Measurements from ENCODE around the gene EHMT1. TPM values are rescaled to one million over a fixed set of nuclear protein-coding genes. Genes with fewer than 3 reads are reported as not detected.
A peak's percentile ranks its signal among the peaks of the same experiment; 100 is the strongest.

The EHMT1 gene
- total RNA-seq, 4 donors from 2014 or later = 77.1 to 149 (median 86.6) TPM

DNA sequence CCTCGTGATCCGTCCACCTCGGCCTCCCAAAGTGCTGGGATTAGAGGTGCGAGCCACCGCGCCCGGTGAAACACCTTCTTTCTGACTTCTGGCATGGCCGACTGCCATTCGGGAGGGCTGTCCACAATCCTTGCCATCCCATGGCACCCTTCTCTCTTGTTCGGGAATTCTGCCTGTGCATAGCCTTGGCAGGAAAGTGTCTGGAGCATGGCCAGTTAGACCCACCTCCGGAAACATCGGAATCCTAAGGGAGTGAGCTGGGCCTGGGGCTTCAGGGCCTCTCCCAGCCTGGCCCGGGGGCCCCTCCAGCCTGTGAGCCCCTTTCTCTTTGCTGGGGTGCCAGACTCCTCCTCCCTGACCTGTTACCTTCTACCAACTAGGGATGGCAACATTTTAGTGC lies 14.9 kb upstream of the EHMT1 start:
- Histone ChIP-seq H3K27me3 (no peaks in the 10 kb centered on the region), H3K27ac (no peak overlapping the region), H3K36me3 (no peaks in the 10 kb centered on the region), H3K9me3 (no peaks in the 10 kb centered on the region), H3K4me1 (peaks cover 35% of the 10 kb centered on the region), H3K4me3 (no peak overlapping the region)
- no peak for DNase-seq (ENCODE audit: low spot score in 2 of 2)
- 54% methylated on average over 13 of the region's 13 CpGs for WGBS
- TF ChIP-seq, protein P1, sequence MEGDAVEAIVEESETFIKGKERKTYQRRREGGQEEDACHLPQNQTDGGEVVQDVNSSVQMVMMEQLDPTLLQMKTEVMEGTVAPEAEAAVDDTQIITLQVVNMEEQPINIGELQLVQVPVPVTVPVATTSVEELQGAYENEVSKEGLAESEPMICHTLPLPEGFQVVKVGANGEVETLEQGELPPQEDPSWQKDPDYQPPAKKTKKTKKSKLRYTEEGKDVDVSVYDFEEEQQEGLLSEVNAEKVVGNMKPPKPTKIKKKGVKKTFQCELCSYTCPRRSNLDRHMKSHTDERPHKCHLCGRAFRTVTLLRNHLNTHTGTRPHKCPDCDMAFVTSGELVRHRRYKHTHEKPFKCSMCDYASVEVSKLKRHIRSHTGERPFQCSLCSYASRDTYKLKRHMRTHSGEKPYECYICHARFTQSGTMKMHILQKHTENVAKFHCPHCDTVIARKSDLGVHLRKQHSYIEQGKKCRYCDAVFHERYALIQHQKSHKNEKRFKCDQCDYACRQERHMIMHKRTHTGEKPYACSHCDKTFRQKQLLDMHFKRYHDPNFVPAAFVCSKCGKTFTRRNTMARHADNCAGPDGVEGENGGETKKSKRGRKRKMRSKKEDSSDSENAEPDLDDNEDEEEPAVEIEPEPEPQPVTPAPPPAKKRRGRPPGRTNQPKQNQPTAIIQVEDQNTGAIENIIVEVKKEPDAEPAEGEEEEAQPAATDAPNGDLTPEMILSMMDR (IDR thresholded peaks at IDR 0.05) = no peak
- no peak for TF ChIP-seq POLR2A (IDR thresholded peaks at IDR 0.05)
- no peak for TF ChIP-seq EP300 (IDR thresholded peaks at IDR 0.05)
- TF ChIP-seq POLR2AphosphoS5 (IDR thresholded peaks at IDR 0.05) = no peak

DNA sequence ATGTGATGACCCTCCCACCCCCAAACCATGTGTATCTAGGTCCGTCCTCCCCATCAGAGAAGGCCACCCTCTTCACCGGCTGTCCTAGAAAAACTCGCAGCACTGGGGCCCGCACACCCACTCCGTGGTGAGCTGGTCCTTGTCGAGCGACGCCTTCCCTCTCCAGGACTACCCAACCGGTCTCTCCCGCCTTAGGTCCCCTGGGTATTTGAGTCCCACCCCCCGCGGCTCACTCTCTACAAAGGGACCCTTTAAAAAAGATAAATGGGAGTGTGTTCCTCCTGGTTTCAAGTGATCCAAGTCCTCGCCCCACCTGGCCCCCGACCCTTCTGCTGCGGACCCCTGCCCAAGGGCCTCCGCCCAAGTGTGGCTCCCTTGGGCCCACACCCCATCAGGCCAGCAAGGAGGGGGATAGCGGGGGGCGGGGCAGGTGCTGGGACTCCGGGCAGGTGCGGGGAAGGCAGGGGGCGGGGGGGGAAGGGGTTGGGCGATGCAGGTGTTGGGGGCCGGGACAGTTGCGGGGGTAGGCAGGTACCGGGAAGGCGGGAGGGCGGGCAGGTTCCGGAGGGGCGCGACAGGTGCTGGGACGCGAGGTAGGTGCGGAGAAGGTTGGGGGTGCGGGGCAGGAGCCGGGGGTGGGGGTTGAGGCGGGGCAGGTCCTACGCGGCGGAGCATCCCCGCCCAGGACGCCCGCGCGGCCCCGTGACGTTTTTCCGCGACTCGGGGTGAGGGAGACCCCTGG lies 14.3 kb upstream of the EHMT1 start:
- no peak for DNase-seq (ENCODE audit: low spot score in 2 of 2)
- peak overlapping the region; percentile 67 for H3K27ac ChIP-seq
- peaks cover 35% of the 10 kb centered on the region for H3K4me1 ChIP-seq
- H3K9me3 ChIP-seq = no peaks in the 10 kb centered on the region
- TF ChIP-seq POLR2AphosphoS5 (IDR thresholded peaks at IDR 0.05) (no peak), EP300 (IDR thresholded peaks at IDR 0.05) (no peak), POLR2A (IDR thresholded peaks at IDR 0.05) (no peak)
- TF ChIP-seq, protein P1 (IDR thresholded peaks at IDR 0.05) = no peak
- H3K4me3 ChIP-seq = peak overlapping the region; percentile 90
- WGBS = 15% methylated on average over 16 of the region's 49 CpGs
- no peaks in the 10 kb centered on the region for H3K36me3 ChIP-seq
- H3K27me3 ChIP-seq = no peaks in the 10 kb centered on the region

DNA sequence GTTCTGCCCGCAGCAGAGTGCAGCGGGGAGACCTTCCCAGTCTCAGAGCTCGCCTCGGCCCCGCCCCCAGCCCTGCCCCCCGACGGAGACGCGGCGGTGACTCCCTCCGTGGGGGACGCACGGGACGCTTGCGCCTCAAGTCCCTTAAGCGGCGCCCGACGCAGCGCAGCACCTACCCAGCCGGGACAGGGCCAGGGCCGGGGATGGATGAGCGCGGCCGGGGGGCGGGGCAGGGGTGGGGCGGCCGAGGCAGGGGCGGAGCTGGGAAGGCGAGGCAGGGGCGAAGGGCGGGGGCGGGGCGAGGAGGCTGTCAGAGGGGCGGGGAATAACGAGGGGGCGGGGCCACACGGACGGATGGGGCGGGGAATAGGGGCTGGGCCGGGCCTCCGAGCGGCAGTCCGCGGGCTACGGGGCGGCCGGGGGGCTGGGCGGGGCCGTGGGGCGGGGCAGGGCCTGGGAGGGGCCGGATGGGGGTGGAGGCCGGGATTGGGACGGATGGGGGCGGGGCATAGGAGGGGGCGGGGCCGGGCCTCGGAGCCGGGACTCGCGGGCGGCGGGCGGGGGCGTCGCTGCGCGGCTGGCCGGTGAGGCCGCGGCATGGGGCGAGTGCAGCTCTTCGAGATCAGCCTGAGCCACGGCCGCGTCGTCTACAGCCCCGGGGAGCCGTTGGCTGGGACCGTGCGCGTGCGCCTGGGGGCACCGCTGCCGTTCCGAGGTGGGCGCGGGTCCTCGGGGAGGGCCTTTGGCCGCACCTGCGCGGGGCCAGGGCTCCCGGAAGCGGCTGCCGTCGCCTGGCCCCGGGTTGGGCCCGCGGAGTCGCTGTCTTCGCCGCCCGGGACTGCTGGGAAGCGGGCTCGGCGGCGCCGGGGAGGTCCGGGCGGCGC lies 13.4 kb upstream of the EHMT1 start, which contains the start of gene ARRDC1:
ARRDC1 (plus strand) TSS at position 566 of the 884 bp plus-strand sequence; CDS start at position 598, 32 bp downstream.
- peak within 1 kb of the TSS; percentile 90 for H3K4me3 ChIP-seq
- DNase-seq (ENCODE audit: low spot score in 2 of 2) = peak; percentile 96 to 97
- H3K4me1 ChIP-seq = peaks cover 35% of the 10 kb centered on the region
- H3K9me3 ChIP-seq = no peaks in the 10 kb centered on the region
- peak within 1 kb of the TSS; percentile 92 for H3K27ac ChIP-seq
- H3K27me3 ChIP-seq = no peaks in the 10 kb centered on the region
- TF ChIP-seq POLR2A (IDR thresholded peaks at IDR 0.05) = peak in 1 of 2 donors; percentile 34
- TF ChIP-seq, protein P1 (IDR thresholded peaks at IDR 0.05) = no peak
- no peaks in the 10 kb centered on the region for H3K36me3 ChIP-seq
- WGBS = no CpG with 5 or more reads among the region's 111 CpGs

DNA sequence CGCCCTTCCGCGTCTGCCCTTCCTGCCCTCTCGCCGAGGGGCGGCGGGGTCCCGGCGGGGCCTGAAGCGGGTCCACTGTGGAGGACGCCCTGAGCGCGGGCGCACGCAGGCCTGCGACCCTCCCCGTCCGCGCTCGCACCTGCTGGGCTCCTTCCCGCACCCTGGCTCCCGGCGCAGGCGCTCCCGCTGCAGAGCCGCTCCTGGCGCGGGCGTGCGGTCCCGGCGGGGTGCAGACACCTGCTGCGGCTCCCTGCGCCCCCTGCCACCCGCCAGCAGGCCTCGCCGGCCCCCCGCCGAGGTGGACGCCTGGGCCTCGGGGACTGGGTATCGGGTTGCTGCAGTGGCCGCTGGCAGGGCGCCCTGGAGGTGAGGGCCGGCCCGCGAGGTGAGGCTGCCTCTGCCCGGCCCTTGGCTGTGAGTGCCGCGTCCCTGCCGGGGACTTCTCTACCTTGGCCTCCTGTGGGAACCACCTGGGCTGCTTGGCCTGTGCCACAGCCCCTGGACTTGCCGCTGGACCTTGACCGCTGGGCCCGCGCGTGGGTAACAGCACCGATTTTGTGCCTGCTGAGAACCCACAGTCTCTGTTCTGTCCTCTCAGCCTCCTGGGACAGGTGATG lies 12.7 kb upstream of the EHMT1 start:
- Histone ChIP-seq H3K27ac (peak overlapping the region; percentile 92), H3K27me3 (no peaks in the 10 kb centered on the region), H3K4me3 (peak overlapping the region; percentile 90), H3K36me3 (no peaks in the 10 kb centered on the region), H3K4me1 (peaks cover 39% of the 10 kb centered on the region), H3K9me3 (no peaks in the 10 kb centered on the region)
- peak in 1 of 2 donors; percentile 76 for DNase-seq (ENCODE audit: low spot score in 2 of 2)
- TF ChIP-seq EP300 (IDR thresholded peaks at IDR 0.05) = no peak
- TF ChIP-seq, protein P1 (IDR thresholded peaks at IDR 0.05) = no peak
- no peak for TF ChIP-seq POLR2AphosphoS5 (IDR thresholded peaks at IDR 0.05)
- no peak for TF ChIP-seq POLR2A (IDR thresholded peaks at IDR 0.05)
- no CpG with 5 or more reads among the region's 57 CpGs for WGBS
